GM12878 (cell line): ENCODE results near the gene EEF1B2.

Experiments
- CBFB ChIP-seq: IDR thresholded peaks from 2 replicates; pipeline ENCODE4 v1.6.1; 2016; ENCODE audit warnings: antibody characterized with exemption, low read depth
- CTCF ChIP-seq, 3 experiments: IDR thresholded peaks in 2 of 3; conservative IDR thresholded peaks in 1 of 3; 2 replicates each; pipeline ENCODE4 v1.5.1; 2011; ENCODE audit warnings: low read depth in 3 of 3, low read length in 3 of 3, mild to moderate bottlenecking in 3 of 3, control low read depth in 2 of 3, moderate library complexity in 2 of 3, inconsistent platforms in 1 of 3, mixed read lengths in 1 of 3; ENCODE audit not compliant: control insufficient read depth in 2 of 3, insufficient read depth in 1 of 3; ENCODE audit errors: extremely low read depth in 1 of 3
- E2F4 ChIP-seq: IDR thresholded peaks from 2 replicates; pipeline ENCODE4 v1.6.1; 2012; ENCODE audit warnings: low read depth, low read length, improper control_type of control experiment
- IRF3 ChIP-seq: fragments of 450-650 bp; IDR thresholded peaks from 2 replicates; pipeline ENCODE4 v1.6.1; 2014; ENCODE audit warnings: mild to moderate bottlenecking
- JUND ChIP-seq: IDR thresholded peaks from 2 replicates; pipeline ENCODE4 v1.6.1; 2012; ENCODE audit warnings: low read depth, mild to moderate bottlenecking, low read length, improper control_type of control experiment, moderate library complexity
- MAX ChIP-seq: IDR thresholded peaks from 2 replicates; pipeline ENCODE4 v1.6.1; 2012; ENCODE audit warnings: low read depth, low read length, improper control_type of control experiment
- PBX3 ChIP-seq: IDR thresholded peaks from 2 replicates; pipeline ENCODE4 v1.6.1; 2011; ENCODE audit warnings: mild to moderate bottlenecking, low read depth, low read length, moderate library complexity; ENCODE audit not compliant: insufficient replicate concordance
- POLR2A ChIP-seq: IDR thresholded peaks from 2 replicates; pipeline ENCODE4 v1.6.1; 2011; ENCODE audit warnings: low read depth, mild to moderate bottlenecking, low read length
- POLR2AphosphoS5 ChIP-seq: IDR thresholded peaks from 2 replicates; pipeline ENCODE4 v1.6.1; 2011; ENCODE audit warnings: mild to moderate bottlenecking, low read length, inconsistent platforms
- RAD21 ChIP-seq: IDR thresholded peaks from 2 replicates; pipeline ENCODE4 v1.6.1; 2011; ENCODE audit warnings: mild to moderate bottlenecking, low read depth, low read length, moderate library complexity; ENCODE audit not compliant: insufficient read depth
- SMAD5 ChIP-seq: IDR thresholded peaks from 2 replicates; pipeline ENCODE4 v1.6.1; 2016; ENCODE audit warnings: antibody characterized with exemption, low read depth
- TAF1 ChIP-seq: IDR thresholded peaks from 2 replicates; pipeline ENCODE4 v1.6.1; 2011; ENCODE audit warnings: mild to moderate bottlenecking, low read depth, low read length, borderline replicate concordance
- ZNF274 ChIP-seq: IDR thresholded peaks from one replicate; pipeline ENCODE4 v1.8.0; 2011; ENCODE audit not compliant: insufficient read length, insufficient read depth

- TF ChIP-seq POLR2A (no peak), TAF1 (no peak), CTCF (IDR thresholded peaks at IDR 0.05 in 2 of 3, conservative IDR thresholded peaks at IDR 0.05 in 1 of 3; ENCODE audit: control insufficient read depth in 2 of 3, extremely low read depth in 1 of 3, insufficient read depth in 1 of 3, low read depth in 3 of 3, low read length in 3 of 3) (no peak), POLR2AphosphoS5 (no peak), IRF3 (no peak), PBX3 (no peak), E2F4 (no peak), SMAD5 (no peak), MAX (no peak), RAD21 (no peak), JUND (no peak), CBFB (no peak), ZNF274 (no peak)
Measured at GRCh38 chr2:206173147-206173546, 13.5 kb downstream of the EEF1B2 start.
